Naive thymus-derived CD4-positive, alpha-beta T cell (primary cell): ENCODE data around the gene SV2C. TPM values are rescaled to one million over a fixed set of nuclear protein-coding genes. Genes with fewer than 3 reads are reported as not detected.

Experiments used
- ATAC-seq: fragments of 150-1000 bp; cut with Tn5 transposase; 2 replicates; pipeline ENCODE4 v1.10.0; 2021; ENCODE audit warnings: mild to moderate bottlenecking, moderate library complexity
- CTCF ChIA-PET: fragments of 350-600 bp; sonication (Branson Sonifier 250); formaldehyde crosslinking; loops from one replicate; lab custom pipeline; 2021; ENCODE audit warnings: antibody characterized with exemption; lab: Charles Lee
- POLR2A ChIA-PET: fragments of 350-600 bp; sonication (Branson Sonifier 250); formaldehyde crosslinking; loops from one replicate; lab custom pipeline; 2021; ENCODE audit warnings: antibody characterized with exemption, inconsistent platforms; lab: Charles Lee
- DNase-seq, 9 donors: peaks; one replicate each; pipeline versions ENCODE4 v3.0.0 to v3.0.0-alpha.2; 2020 to 2022; ENCODE audit warnings: mixed read lengths in 1 of 9
- H3K27ac ChIP-seq: one replicate; pipeline ENCODE4 v1.7.0; 2013; ENCODE audit warnings: mild to moderate bottlenecking, low read depth, low read length, moderate library complexity
- H3K27me3 ChIP-seq, 2 donors: one replicate each; pipeline ENCODE4 v1.7.0; 2013; ENCODE audit warnings: low read length in 2 of 2, mild to moderate bottlenecking in 2 of 2, moderate library complexity in 2 of 2; ENCODE audit not compliant: control insufficient read depth in 2 of 2, insufficient read depth in 2 of 2
- H3K36me3 ChIP-seq, 3 experiments: 1 replicate in 2 of 3; 2 replicates in 1 of 3; pipeline ENCODE4 v1.7.0; 2013; ENCODE audit warnings: low read length in 3 of 3, mild to moderate bottlenecking in 3 of 3, moderate library complexity in 1 of 3; ENCODE audit not compliant: insufficient read depth in 3 of 3, control insufficient read depth in 2 of 3
- H3K4me1 ChIP-seq, 2 donors: one replicate each; pipeline ENCODE4 v1.7.0; 2013; ENCODE audit warnings: low read length in 2 of 2, mild to moderate bottlenecking in 2 of 2, moderate library complexity in 1 of 2; ENCODE audit not compliant: control insufficient read depth in 2 of 2, insufficient read depth in 2 of 2
- H3K4me3 ChIP-seq: 2 replicates; pipeline ENCODE4 v1.7.0; 2013; ENCODE audit warnings: mild to moderate bottlenecking, low read length
- H3K9me3 ChIP-seq, 3 experiments: 1 replicate in 2 of 3; 2 replicates in 1 of 3; pipeline ENCODE4 v1.7.0; 2013; ENCODE audit warnings: low read length in 3 of 3; ENCODE audit not compliant: control insufficient read depth in 2 of 3
- H3K27ac Mint-ChIP-seq, 9 donors: one replicate each; pipeline ENCODE4 v1.8.0; 2020 to 2022; ENCODE audit warnings: mixed read lengths in 9 of 9, mild to moderate bottlenecking in 8 of 9, moderate library complexity in 5 of 9, inconsistent platforms in 2 of 9
- H3K27me3 Mint-ChIP-seq, 5 donors: one replicate each; pipeline ENCODE4 v1.8.0; 2021 to 2022; ENCODE audit warnings: mixed read lengths in 5 of 5, mild to moderate bottlenecking in 1 of 5
- H3K36me3 Mint-ChIP-seq, 5 donors: one replicate each; pipeline ENCODE4 v1.8.0; 2020 to 2022; ENCODE audit warnings: mixed read lengths in 5 of 5, mild to moderate bottlenecking in 3 of 5, inconsistent platforms in 1 of 5
- H3K4me1 Mint-ChIP-seq, 7 donors: one replicate each; pipeline ENCODE4 v1.8.0; 2020 to 2022; ENCODE audit warnings: mixed read lengths in 7 of 7, mild to moderate bottlenecking in 3 of 7, inconsistent platforms in 1 of 7
- H3K4me3 Mint-ChIP-seq, 10 donors: one replicate each; pipeline ENCODE4 v1.8.0; 2020 to 2022; ENCODE audit warnings: mild to moderate bottlenecking in 10 of 10, mixed read lengths in 10 of 10, moderate library complexity in 6 of 10, inconsistent platforms in 2 of 10
- H3K9me3 Mint-ChIP-seq, 11 donors: one replicate each; pipeline ENCODE4 v1.8.0; 2020 to 2022; ENCODE audit warnings: mixed read lengths in 11 of 11, mild to moderate bottlenecking in 4 of 11, inconsistent platforms in 1 of 11, moderate library complexity in 1 of 11
- intact Hi-C, 2 donors: fragments of 100-400 bp; cut with micrococcal nuclease; formaldehyde crosslinking; loops; one replicate each; pipeline ENCODE4 v1.15.1; 2023
- polyA plus RNA-seq, 2 donors: library from polyadenylated mRNA; unstranded; fragments of 300-500 nt; fragmentation: Illumina TruSeq; gene quantifications; one replicate each; pipeline ENCODE4 v1.2.3, GENCODE V29; 2021
- total RNA-seq, 6 experiments: library from RNA in 5 of 6; stranded (reverse) in 5 of 6; gene quantifications; 1 replicate in 5 of 6; 2 replicates in 1 of 6; pipeline ENCODE4 v1.2.3 and lab custom pipeline; 2021 to 2026

The SV2C gene
- total and polyA plus RNA-seq, 7 experiments from 2014 or later, result not detected

GRCh38 chr5:76144513-76145274, 61.5 kb downstream of the SV2C start:
- Mint-ChIP-seq H3K9me3 (no peaks in the 10 kb centered on the region), H3K27ac (no peak overlapping the region), H3K36me3 (no peaks in the 10 kb centered on the region), H3K4me3 (no peak overlapping the region), H3K27me3 (peaks cover 0 to 23% (median 0%) of the 10 kb centered on the region in 5 donors), H3K4me1 (no peaks in the 10 kb centered on the region)
- Histone ChIP-seq H3K9me3 (no peaks in the 10 kb centered on the region), H3K4me3 (no peak overlapping the region), H3K27me3 (no peaks in the 10 kb centered on the region), H3K27ac (no peak overlapping the region), H3K4me1 (no peaks in the 10 kb centered on the region), H3K36me3 (no peaks in the 10 kb centered on the region)
- CTCF ChIA-PET, result no interaction called here
- POLR2A ChIA-PET, result no interaction called here
- DNase-seq, result no peak
- intact Hi-C loops, result no loop called here
- ATAC-seq, result no peak

- CTCF ChIA-PET, result no interaction called here
- no peaks in the 10 kb centered on the region for H3K4me1 ChIP-seq
- H3K27me3 ChIP-seq, result no peaks in the 10 kb centered on the region
- POLR2A ChIA-PET, result no interaction called here
- H3K9me3 ChIP-seq, result no peaks in the 10 kb centered on the region
- Mint-ChIP-seq H3K27me3 (peaks cover 0 to 17% (median 2%) of the 10 kb centered on the region in 5 donors), H3K36me3 (no peaks in the 10 kb centered on the region), H3K4me1 (no peaks in the 10 kb centered on the region), H3K9me3 (no peaks in the 10 kb centered on the region), H3K27ac (no peak overlapping the region), H3K4me3 (no peak overlapping the region)
- no peak overlapping the region for H3K4me3 ChIP-seq
- H3K36me3 ChIP-seq, result no peaks in the 10 kb centered on the region
- intact Hi-C loops, result loop anchor here in 1 of 2 donors (1.0 kb wide), 1 partner anchor 110 kb away; no protein-coding TSS in a partner anchor
- no peak for DNase-seq
- ATAC-seq, result no peak
- no peak overlapping the region for H3K27ac ChIP-seq
These were observed 62.8 kb downstream of the SV2C start for GRCh38 chr5:76145945-76146344.

- H3K4me3 Mint-ChIP-seq, result no peak overlapping the region
- Histone ChIP-seq H3K27ac (no peak overlapping the region), H3K9me3 (no peaks in the 10 kb centered on the region), H3K27me3 (no peaks in the 10 kb centered on the region), H3K4me1 (no peaks in the 10 kb centered on the region), H3K36me3 (no peaks in the 10 kb centered on the region), H3K4me3 (no peak overlapping the region)
- ATAC-seq (no peak), DNase-seq (no peak)
- H3K27ac Mint-ChIP-seq, result no peak overlapping the region
- POLR2A ChIA-PET, result no interaction called here
- H3K36me3 Mint-ChIP-seq, result no peaks in the 10 kb centered on the region
- peaks cover 0 to 3% (median 0%) of the 10 kb centered on the region in 11 donors for H3K9me3 Mint-ChIP-seq
- intact Hi-C loops, result no loop called here
- H3K4me1 Mint-ChIP-seq, result no peaks in the 10 kb centered on the region
- peaks cover 13 to 23% (median 19%) of the 10 kb centered on the region in 5 donors for H3K27me3 Mint-ChIP-seq
- CTCF ChIA-PET, result interaction anchor here (0.5 to 0.6 kb wide), 2 partner anchors 16 to 922 kb away, joined by 3 to 4 read pairs; no protein-coding TSS in a partner anchor
These were observed 66.5 kb downstream of the SV2C start for GRCh38 chr5:76149636-76150035.

GRCh38 chr5:76152161-76152560, 69.0 kb downstream of the SV2C start:
- Mint-ChIP-seq H3K27ac (no peak overlapping the region), H3K9me3 (peaks cover 0 to 18% (median 10%) of the 10 kb centered on the region in 11 donors), H3K36me3 (peaks cover 0 to 7% (median 0%) of the 10 kb centered on the region in 5 donors), H3K27me3 (peaks cover 20 to 38% (median 27%) of the 10 kb centered on the region in 5 donors), H3K4me3 (no peak overlapping the region), H3K4me1 (no peaks in the 10 kb centered on the region)
- no peaks in the 10 kb centered on the region for H3K27me3 ChIP-seq
- intact Hi-C loops, result no loop called here
- DNase-seq (no peak), ATAC-seq (no peak)
- H3K4me1 ChIP-seq, result no peaks in the 10 kb centered on the region
- ChIA-PET CTCF (no interaction called here), POLR2A (no interaction called here)
- no peaks in the 10 kb centered on the region for H3K9me3 ChIP-seq
- H3K4me3 ChIP-seq, result no peak overlapping the region
- H3K27ac ChIP-seq, result no peak overlapping the region
- H3K36me3 ChIP-seq, result no peaks in the 10 kb centered on the region

- ChIA-PET CTCF (no interaction called here), POLR2A (no interaction called here)
- H3K4me3 Mint-ChIP-seq, result no peak overlapping the region
- ATAC-seq (no peak), DNase-seq (no peak)
- H3K27me3 ChIP-seq, result no peaks in the 10 kb centered on the region
- intact Hi-C loops, result no loop called here
- no peaks in the 10 kb centered on the region for H3K4me1 ChIP-seq
- H3K9me3 ChIP-seq, result no peaks in the 10 kb centered on the region
- peaks cover 20 to 38% (median 29%) of the 10 kb centered on the region in 5 donors for H3K27me3 Mint-ChIP-seq
- H3K4me3 ChIP-seq, result no peak overlapping the region
- H3K27ac ChIP-seq, result no peak overlapping the region
- no peaks in the 10 kb centered on the region for H3K4me1 Mint-ChIP-seq
- H3K27ac Mint-ChIP-seq, result no peak overlapping the region
- H3K36me3 ChIP-seq, result no peaks in the 10 kb centered on the region
- H3K36me3 Mint-ChIP-seq, result peaks cover 0 to 7% (median 0%) of the 10 kb centered on the region in 5 donors
- peaks cover 0 to 21% (median 13%) of the 10 kb centered on the region in 11 donors for H3K9me3 Mint-ChIP-seq
These were observed 69.5 kb downstream of the SV2C start for GRCh38 chr5:76152700-76153099.

GRCh38 chr5:76153271-76153670, 70.1 kb downstream of the SV2C start:
- Histone ChIP-seq H3K27me3 (no peaks in the 10 kb centered on the region), H3K4me3 (no peak overlapping the region), H3K27ac (no peak overlapping the region), H3K36me3 (no peaks in the 10 kb centered on the region), H3K9me3 (no peaks in the 10 kb centered on the region), H3K4me1 (no peaks in the 10 kb centered on the region)
- ATAC-seq (no peak), DNase-seq (no peak)
- CTCF ChIA-PET, result no interaction called here
- Mint-ChIP-seq H3K36me3 (peaks cover 0 to 7% (median 0%) of the 10 kb centered on the region in 5 donors), H3K4me3 (no peak overlapping the region), H3K9me3 (peaks cover 0 to 24% (median 13%) of the 10 kb centered on the region in 11 donors), H3K27ac (no peak overlapping the region), H3K27me3 (peaks cover 20 to 39% (median 29%) of the 10 kb centered on the region in 5 donors), H3K4me1 (no peaks in the 10 kb centered on the region)
- POLR2A ChIA-PET, result no interaction called here
- intact Hi-C loops, result no loop called here
